Measurements from ENCODE around the gene DGKZ.

DGKZ gene

GRCh38 chr11:46420513-46420912 lies 73.2 kb downstream of the DGKZ start:
- no peak for TF ChIP-seq GATA2 (IDR thresholded peaks at IDR 0.05; ENCODE audit: low read depth, low read length)
- TF ChIP-seq GATA3 (IDR thresholded peaks at IDR 0.05; ENCODE audit: low read depth, low read length): no peak

GRCh38 chr11:46421257-46421880 lies 74.1 kb downstream of the DGKZ start:
- no peak for TF ChIP-seq GATA2 (IDR thresholded peaks at IDR 0.05; ENCODE audit: low read depth, low read length)
- no peak for TF ChIP-seq GATA3 (IDR thresholded peaks at IDR 0.05; ENCODE audit: low read depth, low read length)

GRCh38 chr11:46422588-46422987 lies 75.3 kb downstream of the DGKZ start:
- TF ChIP-seq GATA2 (IDR thresholded peaks at IDR 0.05; ENCODE audit: low read depth, low read length): no peak
- no peak for TF ChIP-seq GATA3 (IDR thresholded peaks at IDR 0.05; ENCODE audit: low read depth, low read length)

- no peak for TF ChIP-seq GATA3 (IDR thresholded peaks at IDR 0.05; ENCODE audit: low read depth, low read length)
- no peak for TF ChIP-seq GATA2 (IDR thresholded peaks at IDR 0.05; ENCODE audit: low read depth, low read length)
Measured at GRCh38 chr11:46426233-46426991, 79.1 kb downstream of the DGKZ start.

GRCh38 chr11:46427364-46427763 lies 80.1 kb downstream of the DGKZ start:
- TF ChIP-seq GATA2 (IDR thresholded peaks at IDR 0.05; ENCODE audit: low read depth, low read length) (no peak), GATA3 (IDR thresholded peaks at IDR 0.05; ENCODE audit: low read depth, low read length) (no peak)

GRCh38 chr11:46429717-46430116 lies 82.5 kb downstream of the DGKZ start:
- no peak for TF ChIP-seq GATA2 (IDR thresholded peaks at IDR 0.05; ENCODE audit: low read depth, low read length)
- TF ChIP-seq GATA3 (IDR thresholded peaks at IDR 0.05; ENCODE audit: low read depth, low read length): no peak

Data from SH-SY5Y (cell line).